ENCODE measurements around the gene SOWAHA.

GRCh38 chr5:132853323-132853722 lies 40.2 kb downstream of the SOWAHA start:
- TF ChIP-seq CTCF (IDR thresholded peaks at IDR 0.05) (no peak), POLR2A (IDR thresholded peaks at IDR 0.05) (no peak)

All from prostate gland (tissue), 2 donors.